GM11168 (cell line): ENCODE results near the gene CDH10.

Source experiments
- in situ Hi-C: fragments of 300-500 bp; cut with MboI; formaldehyde crosslinking; loops from one replicate; pipeline ENCODE4 v1.12.0; 2022; ENCODE audit warnings: low sequenced_read_pairs; ENCODE audit not compliant: unreplicated experiment

Gene CDH10

DNA sequence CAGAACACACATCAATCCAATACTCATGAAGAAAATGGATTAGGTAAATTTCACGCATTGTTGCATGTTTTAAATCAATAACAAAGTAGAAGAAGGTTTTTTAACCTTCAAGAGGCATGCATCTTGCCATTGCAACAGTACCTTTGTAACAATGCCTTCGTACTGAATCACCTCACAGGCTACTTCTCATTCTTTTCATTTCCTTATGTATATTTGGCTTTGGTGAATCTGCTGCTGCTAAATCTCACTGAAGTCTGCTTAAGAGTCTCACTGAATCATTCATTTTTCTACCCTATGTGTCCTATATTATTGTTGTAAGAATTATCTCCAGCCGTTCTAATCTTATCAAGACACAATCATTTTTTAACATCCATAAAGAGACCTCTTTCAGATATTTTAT, 152.5 kb downstream of the CDH10 start:
- in situ Hi-C loops = no loop called here

DNA sequence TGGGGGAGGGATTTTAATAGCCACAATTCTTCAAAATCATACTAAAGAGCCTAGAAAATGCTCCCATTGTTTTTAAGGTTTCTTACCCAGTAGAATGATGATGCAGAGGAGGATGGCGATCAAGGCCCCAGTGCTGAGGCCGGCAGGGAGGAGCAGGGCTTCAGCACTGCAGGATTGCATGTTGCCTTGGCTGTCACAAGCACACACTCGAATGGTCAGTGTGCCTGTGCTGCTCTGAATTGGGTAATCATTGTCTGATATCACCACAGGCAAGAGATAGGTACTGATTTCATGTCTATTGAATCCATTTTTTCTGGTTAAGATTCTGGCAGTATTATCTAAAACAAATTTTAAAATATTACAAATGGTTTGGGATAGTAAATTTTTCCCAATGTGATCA, 153.3 kb downstream of the CDH10 start:
- in situ Hi-C loops = no loop called here

DNA sequence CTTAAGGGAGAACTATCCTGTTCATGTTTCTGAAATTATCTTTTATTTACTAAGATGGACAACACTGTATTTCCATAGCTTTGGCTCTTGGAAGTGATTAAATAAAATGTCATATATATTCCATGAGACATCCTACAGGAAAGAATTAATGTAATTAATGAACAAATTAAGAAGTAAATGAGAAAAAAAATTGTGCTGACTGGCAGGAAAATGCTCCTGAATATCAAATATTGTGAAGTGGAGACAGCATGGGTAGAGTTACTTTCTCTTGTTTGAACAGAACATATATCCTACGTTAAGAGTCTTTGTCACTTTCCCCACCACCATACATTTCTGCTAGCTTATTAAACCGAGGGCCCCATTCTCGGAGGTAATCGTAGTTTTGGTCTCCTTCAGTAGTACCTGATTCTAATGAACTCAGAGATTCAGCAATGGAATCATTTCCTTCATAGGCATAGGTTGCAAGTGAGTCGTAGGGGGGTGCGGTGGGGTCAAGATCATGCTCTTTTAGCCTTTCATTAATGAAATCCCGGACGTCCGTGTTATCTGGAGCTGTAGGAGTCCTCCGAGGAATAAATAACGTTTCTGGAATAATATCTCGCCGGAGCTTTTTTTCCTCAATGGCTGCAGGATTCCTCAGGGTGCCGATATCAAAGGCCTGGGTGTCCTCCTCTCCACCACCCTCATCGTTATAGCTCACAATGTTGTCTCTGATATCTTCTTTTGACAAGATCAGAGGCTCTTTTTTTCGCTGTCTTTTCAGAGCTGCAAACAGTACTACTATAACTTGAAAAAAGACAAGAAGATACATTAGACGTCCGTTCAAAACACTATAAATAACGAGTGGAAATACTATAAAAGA, 157.2 kb downstream of the CDH10 start:
- in situ Hi-C loops = no loop called here

DNA sequence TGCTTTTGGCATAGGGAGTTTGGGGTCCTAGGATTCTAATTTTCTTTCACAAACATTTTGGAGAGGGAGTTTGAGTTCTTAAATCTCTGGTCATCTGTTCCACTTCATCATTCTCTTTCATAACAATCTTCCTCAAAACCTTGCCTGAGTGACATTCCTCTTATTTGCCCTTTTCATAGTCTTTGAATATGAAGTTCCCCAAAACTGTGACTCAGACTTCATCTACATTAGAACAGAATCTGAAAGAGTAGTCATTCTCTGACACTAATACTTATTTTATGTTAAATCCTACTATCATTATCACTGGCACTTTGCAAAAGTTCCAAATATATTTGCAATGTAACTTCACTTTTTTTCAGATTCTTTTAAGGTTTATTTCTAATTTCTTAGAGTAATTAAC, 163.8 kb downstream of the CDH10 start:
- in situ Hi-C loops = no loop called here

DNA sequence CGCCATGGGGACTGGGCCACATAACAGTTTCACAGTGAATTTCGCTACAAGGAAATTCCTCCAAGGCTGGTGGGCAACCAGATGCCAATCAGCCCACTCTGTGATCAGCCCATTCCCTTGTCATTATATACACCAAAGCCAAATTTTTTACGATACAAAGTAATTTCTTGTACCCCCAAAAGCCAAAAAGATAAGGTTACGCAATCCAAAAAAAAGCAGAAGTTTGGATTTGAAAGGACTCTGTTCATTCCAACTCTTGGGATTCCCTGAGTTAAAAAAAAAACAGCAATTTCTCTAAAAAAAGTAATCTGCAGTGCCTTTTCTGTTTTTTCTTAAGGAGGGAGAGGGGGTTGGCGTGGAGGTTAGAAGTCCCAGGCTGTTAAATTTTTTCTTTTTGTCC, 166.8 kb downstream of the CDH10 start:
- in situ Hi-C loops = no loop called here

DNA sequence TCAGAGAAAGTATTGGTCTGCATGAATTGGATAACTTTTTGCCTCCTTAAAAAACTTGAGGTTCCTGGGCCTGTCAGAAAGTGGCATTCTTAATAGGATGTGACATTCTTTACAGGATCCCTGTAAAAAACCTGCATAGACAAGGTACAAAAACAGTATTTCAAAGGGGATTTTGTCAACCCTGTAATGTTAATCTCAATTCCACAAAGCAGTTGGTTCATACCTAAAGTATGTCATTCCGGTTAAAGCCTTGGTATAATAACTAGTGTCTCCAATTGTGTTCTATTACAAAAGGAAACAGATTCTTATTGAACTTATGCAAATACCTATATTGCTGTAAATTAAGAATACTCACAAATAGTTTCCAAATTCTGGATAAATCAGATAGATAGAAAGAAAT, 169.7 kb downstream of the CDH10 start:
- in situ Hi-C loops = no loop called here

DNA sequence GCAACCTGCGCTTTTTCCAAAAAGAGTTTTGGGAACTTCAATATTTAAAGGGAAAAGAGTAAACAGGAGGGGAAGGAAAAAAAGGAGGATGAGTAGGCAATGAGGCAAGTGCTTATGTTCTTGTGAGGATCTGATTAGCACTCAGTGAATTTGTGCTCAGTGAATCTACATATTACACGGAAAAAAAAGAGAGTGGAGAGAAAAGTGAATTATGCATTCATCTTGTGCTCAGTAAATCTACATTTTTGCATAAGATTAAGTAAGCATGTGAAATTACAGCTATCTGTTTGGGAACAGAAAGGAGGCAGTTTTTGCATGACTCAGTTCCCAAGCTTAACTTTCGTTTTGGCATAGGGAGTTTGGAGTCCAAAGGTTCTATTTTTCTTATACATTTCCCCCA, 170.1 kb downstream of the CDH10 start:
- in situ Hi-C loops = no loop called here

DNA sequence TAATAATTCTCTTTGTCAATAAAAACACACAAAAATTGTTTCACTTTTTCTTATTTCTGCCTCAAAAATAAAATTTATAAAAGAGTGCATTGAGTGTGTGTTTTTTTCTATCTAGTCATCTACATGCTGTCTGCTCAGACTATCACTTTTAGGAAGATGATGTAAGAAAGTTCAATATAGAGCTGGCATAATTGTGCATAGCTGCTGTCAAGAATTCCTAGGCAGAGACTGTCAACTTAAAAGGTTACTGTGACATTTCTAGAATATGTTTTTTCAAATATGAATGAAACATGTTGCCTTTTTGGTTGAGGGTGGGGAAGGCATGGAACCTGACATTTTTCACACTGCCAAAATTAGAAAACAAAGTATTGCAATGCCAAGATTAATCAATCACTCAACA, 172.3 kb downstream of the CDH10 start:
- in situ Hi-C loops = no loop called here

DNA sequence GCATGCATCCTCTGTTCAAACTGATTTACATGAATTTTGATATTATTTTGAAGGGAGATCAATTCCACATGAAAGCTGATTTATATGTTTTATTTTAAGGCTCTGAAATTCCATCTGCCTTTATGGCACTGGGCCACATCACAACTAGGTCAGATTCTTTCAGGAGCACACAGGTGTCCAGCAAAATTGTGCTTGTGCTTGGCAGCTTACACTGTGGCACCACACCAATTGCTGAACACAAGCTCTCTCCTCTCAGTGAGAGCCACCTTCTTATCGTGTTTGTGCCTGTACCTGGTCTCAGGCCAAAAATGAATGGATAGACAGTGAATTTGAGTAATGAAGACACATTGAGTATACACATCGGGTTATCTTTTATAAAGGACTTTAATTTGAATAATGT, 200.4 kb downstream of the CDH10 start:
- in situ Hi-C loops = no loop called here

DNA sequence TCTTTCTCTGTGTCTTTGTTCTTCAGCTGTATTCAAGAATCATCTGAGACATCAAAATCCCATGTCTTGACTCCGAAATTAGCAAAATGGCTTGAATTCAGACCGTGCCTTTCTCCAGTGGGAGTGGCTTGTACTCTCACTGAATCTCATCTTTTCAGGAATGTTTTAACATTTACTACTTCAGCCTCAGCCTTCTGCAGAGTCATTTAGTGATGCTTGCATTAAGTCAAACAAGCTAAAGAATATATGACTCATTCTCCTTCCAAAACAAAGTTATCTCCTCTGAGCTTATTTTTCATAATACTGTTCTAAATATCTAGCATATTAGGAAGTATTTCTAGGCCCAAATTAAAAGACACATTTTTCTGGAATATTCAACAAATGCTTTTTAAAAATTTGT, 205.3 kb downstream of the CDH10 start:
- in situ Hi-C loops = no loop called here
